Activated T-helper 1 cell treated with Interleukin-2 at 50 U/mL for 16 hours (primary cell): ENCODE data around the gene PERP.

Source experiments
- DNase-seq: peaks from one replicate; pipeline ENCODE4 v3.0.0-alpha.2; 2020; ENCODE audit warnings: low read depth

Gene PERP

GRCh38 chr6:138052783-138053182 is 54.4 kb downstream of the PERP start:
- DNase-seq: no peak

GRCh38 chr6:138044972-138045371 is 62.2 kb downstream of the PERP start:
- DNase-seq: no peak

- no peak for DNase-seq
Measured at GRCh38 chr6:138044458-138044857, 62.8 kb downstream of the PERP start.
